HG02970 (cell line): ENCODE data around the gene DDAH1.

ENCODE experiments used
- ATAC-seq: cut with Tn5 transposase; IDR thresholded peaks from one replicate; pipeline ENCODE4 v1.9.1; 2021; ENCODE audit warnings: mild to moderate bottlenecking, moderate library complexity, moderate number of reproducible peaks; ENCODE audit not compliant: unreplicated experiment, low FRiP score

DDAH1 gene

GRCh38 chr1:85397490-85398032 lies 67.4 kb downstream of the DDAH1 start:
- no peak for ATAC-seq

GRCh38 chr1:85396194-85396593 lies 68.8 kb downstream of the DDAH1 start:
- no peak for ATAC-seq

- no peak for ATAC-seq
These were observed 70.8 kb downstream of the DDAH1 start for GRCh38 chr1:85394130-85394529.

- ATAC-seq, result no peak
These were observed 71.5 kb downstream of the DDAH1 start for GRCh38 chr1:85393490-85393889.

- no peak for ATAC-seq
These were observed 76.5 kb downstream of the DDAH1 start for GRCh38 chr1:85388416-85388815.

GRCh38 chr1:85387781-85388180 lies 77.2 kb downstream of the DDAH1 start:
- ATAC-seq, result no peak

- no peak for ATAC-seq
These were observed 78.8 kb downstream of the DDAH1 start for GRCh38 chr1:85386068-85386722.

GRCh38 chr1:85379203-85380136 lies 85.5 kb downstream of the DDAH1 start:
- no peak for ATAC-seq

- ATAC-seq, result no peak
These were observed 86.4 kb downstream of the DDAH1 start for GRCh38 chr1:85378534-85378933.

- ATAC-seq, result no peak
These were observed 88.6 kb downstream of the DDAH1 start for GRCh38 chr1:85376356-85376755.

- no peak for ATAC-seq
These were observed 89.5 kb downstream of the DDAH1 start for GRCh38 chr1:85375493-85375892.

- ATAC-seq, result no peak
These were observed 90.8 kb downstream of the DDAH1 start for GRCh38 chr1:85374160-85374559.

- no peak for ATAC-seq
These were observed 91.6 kb downstream of the DDAH1 start for GRCh38 chr1:85373378-85373708.

GRCh38 chr1:85372683-85373377 lies 92.1 kb downstream of the DDAH1 start:
- ATAC-seq, result no peak

- ATAC-seq, result no peak
These were observed 93.9 kb downstream of the DDAH1 start for GRCh38 chr1:85371021-85371420.

- no peak for ATAC-seq
These were observed 96.7 kb downstream of the DDAH1 start for GRCh38 chr1:85368073-85368770.

GRCh38 chr1:85366391-85367170 lies 98.4 kb downstream of the DDAH1 start:
- no peak for ATAC-seq

GRCh38 chr1:85365851-85366250 lies 99.1 kb downstream of the DDAH1 start:
- no peak for ATAC-seq

GRCh38 chr1:85363521-85363920 lies 101.4 kb downstream of the DDAH1 start:
- ATAC-seq, result no peak

GRCh38 chr1:85363092-85363491 lies 101.9 kb downstream of the DDAH1 start:
- ATAC-seq, result no peak
